Measurements from ENCODE around the gene TACC2. TPM values are rescaled to one million over a fixed set of nuclear protein-coding genes. Genes with fewer than 3 reads are reported as not detected.
A peak's percentile ranks its signal among the peaks of the same experiment; 100 is the strongest.

TACC2 gene
- total RNA-seq, 1 donor from 2014 or later, result 49.1 TPM

GRCh38 chr10:122149561-122150505 lies 160.9 kb downstream of the TACC2 start:
- intact Hi-C loops (cut with DNase I), result no loop called here
- DNase-seq (ENCODE audit: low spot score) (no peak), ATAC-seq (peak; percentile 52)

- intact Hi-C loops (cut with DNase I), result no loop called here
- DNase-seq (ENCODE audit: low spot score), result no peak
- no peak for ATAC-seq
Observed at GRCh38 chr10:122151121-122151694, 162.2 kb downstream of the TACC2 start.

DNA sequence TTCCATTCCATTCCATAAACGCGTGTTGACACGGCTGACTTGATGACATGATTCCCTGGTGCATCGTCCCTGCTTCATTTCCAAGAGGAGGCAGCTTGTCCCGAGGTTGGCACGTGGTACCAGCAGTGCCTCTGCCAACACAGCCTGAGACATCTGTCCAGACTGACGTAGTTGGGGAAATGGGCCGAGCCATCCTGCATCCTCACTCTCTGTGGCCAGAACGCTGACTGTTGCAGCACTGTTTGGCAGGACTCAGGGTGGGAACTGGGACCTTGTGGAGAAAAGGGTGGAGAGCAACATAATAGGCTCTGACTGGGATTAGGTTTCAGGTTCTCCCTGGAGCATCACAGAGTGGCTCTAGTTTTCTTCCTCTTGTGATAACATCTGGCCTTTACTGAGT lies 163.6 kb downstream of the TACC2 start:
- intact Hi-C loops (cut with DNase I), result no loop called here
- peak; percentile 85 for DNase-seq (ENCODE audit: low spot score)
- ATAC-seq, result peak; percentile 75

DNA sequence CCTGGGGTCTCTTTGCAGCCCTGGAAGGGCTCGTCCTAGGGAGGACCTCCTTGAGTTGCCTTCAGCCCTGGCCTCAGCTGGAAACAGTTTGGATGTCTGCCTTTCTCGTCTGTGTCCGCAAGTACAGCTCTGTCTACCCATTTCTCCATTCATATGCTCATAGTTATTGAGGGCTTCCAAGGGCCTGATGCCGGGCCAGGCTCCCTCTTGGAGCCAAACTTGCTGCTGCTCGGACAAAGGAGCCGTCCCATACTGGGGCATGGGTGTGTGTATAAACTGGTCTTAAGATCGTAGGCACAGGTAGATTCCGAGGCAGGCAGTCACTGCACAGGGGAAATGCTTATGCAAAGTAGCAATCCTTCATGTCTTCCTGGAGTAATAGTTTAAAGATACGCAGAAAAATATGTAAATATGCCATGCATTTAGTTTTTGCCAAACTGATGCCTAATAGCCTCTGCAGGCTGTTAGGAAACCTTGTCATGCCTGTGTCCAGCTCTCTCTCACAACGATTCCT lies 165.1 kb downstream of the TACC2 start:
- no peak for DNase-seq (ENCODE audit: low spot score)
- no peak for ATAC-seq
- intact Hi-C loops (cut with DNase I), result no loop called here

- intact Hi-C loops (cut with DNase I), result no loop called here
- DNase-seq (ENCODE audit: low spot score), result no peak
- peak; percentile 76 for ATAC-seq
Observed at GRCh38 chr10:122154545-122155366, 165.8 kb downstream of the TACC2 start.

DNA sequence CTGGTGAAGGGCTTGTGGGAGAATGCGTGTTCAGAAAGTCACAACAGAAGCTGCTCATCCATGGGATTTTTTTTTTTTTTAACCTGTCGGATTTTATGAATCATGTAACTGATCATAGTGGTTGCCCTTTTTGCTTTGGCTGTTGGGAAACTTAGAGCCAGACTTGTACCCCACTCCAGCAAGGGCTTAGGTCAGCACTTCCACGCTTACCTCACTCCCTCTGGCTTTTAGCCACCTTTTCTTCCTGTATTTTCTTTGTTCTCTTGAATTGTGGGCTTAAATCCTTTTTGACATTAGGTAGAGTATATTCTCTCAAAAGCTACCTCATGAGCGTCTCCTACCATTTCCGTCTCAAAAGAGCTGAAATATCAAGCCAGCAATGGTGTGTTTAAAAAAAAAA lies 168.5 kb downstream of the TACC2 start:
- ATAC-seq, result no peak
- intact Hi-C loops (cut with DNase I), result no loop called here
- DNase-seq (ENCODE audit: low spot score), result no peak

- no peak for DNase-seq (ENCODE audit: low spot score)
- intact Hi-C loops (cut with DNase I), result no loop called here
- no peak for ATAC-seq
Observed at GRCh38 chr10:122158362-122158761, 169.4 kb downstream of the TACC2 start.

DNA sequence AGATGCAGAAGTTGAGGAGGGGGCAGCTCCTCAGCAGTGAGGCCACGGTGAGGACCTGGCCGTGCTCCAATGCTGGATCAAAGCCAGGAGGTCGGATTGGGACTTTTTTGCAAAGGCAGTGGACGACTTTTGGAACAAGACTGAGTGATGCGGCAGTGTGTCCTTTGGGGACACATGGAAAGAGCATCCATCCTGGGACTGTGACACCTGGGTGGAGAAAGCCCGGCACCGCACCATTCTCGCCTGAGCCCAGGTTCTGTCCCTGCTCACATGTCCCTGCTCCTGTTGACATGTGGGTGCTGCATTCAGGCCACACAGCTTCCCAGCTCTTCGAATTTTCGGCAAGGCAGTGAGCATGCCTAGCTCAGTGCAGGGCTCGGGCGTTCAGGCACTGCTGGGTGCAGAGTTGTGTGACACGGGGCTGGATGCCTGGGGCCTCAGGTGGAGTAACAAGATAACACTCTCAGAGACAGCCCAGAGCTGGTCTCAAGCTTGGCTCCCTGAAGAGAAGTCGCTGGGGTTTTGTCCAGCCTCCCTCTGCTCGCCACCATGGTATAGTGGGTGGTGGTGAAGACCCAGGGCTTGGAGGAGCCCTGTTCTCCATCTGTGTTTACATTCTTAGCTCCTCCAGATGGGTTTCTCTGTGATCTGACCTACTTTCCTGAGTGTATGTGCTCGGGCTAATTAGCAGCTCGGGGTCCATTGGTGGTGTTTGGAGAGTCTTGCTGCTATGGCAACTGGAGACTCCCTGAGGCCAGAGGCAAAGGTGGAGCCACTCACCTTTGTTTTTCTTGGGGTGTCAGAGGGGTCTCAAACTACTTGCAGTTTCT lies 170.4 kb downstream of the TACC2 start:
- intact Hi-C loops (cut with DNase I), result no loop called here
- ATAC-seq, result no peak
- DNase-seq (ENCODE audit: low spot score), result no peak

DNA sequence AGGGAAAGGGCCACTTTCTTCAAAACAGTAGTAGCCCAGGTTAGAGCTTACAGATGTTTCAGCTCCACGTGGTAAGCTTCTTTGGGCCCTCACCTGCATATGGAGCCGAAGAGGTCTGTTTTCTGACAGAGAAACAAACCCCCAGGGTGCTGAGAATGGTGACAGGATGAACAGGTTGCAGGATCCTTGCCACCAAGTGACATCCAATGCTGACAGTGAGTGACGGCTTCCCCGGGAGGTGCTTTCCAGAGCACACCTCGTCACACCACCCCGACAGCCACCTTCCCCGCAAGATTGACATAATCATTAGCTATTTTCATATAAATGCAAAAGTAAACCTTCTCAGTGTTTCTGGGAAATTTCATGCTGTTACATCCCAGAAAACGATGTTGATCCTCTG lies 172.8 kb downstream of the TACC2 start:
- ATAC-seq, result no peak
- no peak for DNase-seq (ENCODE audit: low spot score)
- intact Hi-C loops (cut with DNase I), result no loop called here

DNA sequence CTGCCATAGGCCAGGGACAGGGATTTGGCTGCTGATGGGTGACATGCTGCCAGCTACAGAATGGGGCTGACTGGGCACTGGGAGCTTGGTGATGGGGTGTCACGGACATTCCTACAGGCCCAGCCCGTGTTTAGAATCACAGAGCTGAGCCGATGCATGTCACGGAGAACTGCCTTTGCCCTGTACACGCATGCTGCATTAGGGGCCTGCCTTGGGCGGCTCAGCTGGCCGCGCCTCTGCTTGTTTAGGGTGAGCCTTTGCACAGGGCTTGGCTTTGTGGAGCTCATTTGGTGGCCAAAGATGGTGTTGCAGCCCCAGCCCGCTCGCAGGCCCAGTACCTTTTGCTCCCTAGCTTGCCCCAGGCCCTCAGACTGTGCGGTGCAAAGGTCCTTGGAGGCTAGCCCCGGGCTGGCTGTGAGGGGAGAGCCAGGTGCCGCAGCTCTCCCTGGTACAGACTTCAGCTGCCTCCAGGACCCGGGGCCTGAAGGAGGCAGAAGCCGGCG lies 173.8 kb downstream of the TACC2 start:
- DNase-seq (ENCODE audit: low spot score) (no peak), ATAC-seq (peak; percentile 57)
- intact Hi-C loops (cut with DNase I), result no loop called here

DNA sequence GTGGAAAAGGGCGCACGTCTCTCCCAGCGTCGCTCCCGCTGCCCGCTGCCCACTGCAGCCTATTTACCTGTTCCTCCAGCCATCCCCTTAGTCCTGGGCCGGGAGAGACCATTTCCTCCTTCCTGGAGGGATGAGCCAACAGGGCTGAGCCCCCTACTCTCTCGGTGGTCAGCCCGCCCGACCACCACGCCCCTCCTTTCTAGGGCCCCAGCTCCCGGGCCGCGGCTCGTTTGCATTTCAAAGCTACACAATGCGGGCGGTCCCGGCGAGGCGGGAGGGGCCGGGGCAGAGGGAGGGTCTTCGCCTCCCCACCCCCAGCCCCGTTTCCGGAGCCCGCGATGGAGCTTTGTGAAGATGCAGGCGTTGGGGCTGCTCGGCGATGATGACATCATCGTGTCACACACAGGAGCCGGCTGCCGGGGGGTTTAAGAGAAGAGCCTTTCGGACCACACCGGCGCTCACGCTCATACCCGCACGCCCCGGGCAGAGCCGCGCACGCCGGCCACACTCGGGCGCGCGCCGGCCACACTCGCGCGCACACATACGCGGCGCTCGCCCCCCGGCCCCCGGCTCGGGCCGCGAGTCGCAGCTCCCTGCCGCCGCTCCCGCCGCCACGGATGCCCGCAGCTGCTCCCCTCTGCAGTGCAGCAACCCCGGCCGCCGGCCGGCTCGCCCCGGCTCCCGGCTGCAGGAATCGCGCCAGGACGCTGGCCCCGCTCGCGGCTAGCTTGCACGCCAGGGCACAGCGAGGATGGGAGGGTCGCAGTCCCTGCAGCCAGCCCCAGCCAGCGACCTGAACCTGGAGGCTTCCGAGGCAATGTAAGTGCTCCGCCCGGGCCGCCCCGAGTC lies 174.4 kb downstream of the TACC2 start:
- no peak for DNase-seq (ENCODE audit: low spot score)
- ATAC-seq, result peak; percentile 29
- intact Hi-C loops (cut with DNase I), result no loop called here

GRCh38 chr10:122164023-122164601 lies 175.1 kb downstream of the TACC2 start:
- DNase-seq (ENCODE audit: low spot score) (no peak), ATAC-seq (peak; percentile 60)
- intact Hi-C loops (cut with DNase I), result no loop called here

DNA sequence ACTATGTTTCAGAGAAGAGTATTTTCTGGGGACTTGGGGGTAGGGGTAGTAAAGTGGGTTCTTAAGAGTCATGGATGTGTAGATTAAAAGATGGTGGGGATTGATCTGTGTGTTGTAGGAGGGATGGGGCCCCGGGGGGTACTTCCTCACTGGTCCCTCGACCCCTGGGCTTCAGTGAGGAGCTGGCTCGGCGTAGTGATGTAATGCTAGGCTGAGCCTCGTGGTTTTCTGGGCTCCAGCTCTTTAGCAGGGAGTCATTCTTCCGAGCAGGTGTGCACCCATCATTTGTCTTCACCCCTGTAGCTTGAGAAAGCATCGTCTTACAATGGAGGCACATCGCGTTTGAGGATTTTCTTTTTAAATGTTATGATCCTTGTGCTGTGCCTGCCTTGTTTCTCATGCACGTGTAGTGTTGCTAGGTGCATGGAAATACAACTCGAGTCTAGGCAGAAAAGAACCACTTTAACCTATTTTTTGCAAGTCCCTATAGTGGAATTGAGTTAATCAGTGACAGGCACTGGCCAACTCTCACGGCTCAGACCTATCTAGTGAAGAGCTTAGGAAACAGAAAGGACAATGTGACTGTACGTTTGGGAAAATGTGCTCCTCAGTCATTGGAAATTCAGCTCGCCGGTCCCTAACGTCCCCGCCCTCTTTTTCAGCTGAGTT lies 176.0 kb downstream of the TACC2 start:
- intact Hi-C loops (cut with DNase I), result no loop called here
- DNase-seq (ENCODE audit: low spot score), result no peak
- peak; percentile 25 for ATAC-seq

GRCh38 chr10:122165484-122166276 lies 176.7 kb downstream of the TACC2 start:
- ATAC-seq, result no peak
- intact Hi-C loops (cut with DNase I), result no loop called here
- DNase-seq (ENCODE audit: low spot score), result no peak

DNA sequence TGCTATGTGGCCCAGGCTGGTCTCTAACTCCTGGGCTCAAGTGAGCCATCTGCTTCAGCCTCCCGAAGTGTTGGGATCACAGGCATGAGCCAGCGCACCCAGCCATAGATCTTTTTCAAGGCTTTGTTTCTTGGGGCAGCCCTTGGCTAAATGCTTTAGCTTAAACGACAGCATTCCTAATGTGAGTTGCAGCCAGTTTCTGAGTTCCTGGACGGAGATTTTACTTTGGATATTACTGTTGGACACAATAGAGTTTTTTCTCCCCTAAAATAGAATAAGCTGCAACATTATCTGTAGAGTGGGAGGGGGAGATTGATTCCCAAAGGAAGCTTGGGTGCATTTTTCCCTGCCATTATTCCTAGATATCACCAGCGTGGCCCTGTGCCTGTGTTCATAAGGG lies 179.1 kb downstream of the TACC2 start:
- intact Hi-C loops (cut with DNase I), result no loop called here
- ATAC-seq (no peak), DNase-seq (ENCODE audit: low spot score) (no peak)

All from sciatic nerve (tissue), 2 donors.